GM18951 (cell line): ENCODE data around the gene B3GNT9.

Source experiments
- POLR2A ChIP-seq: IDR thresholded peaks from 4 replicates; pipeline ENCODE4 v1.6.1; 2011; ENCODE audit warnings: mild to moderate bottlenecking; ENCODE audit not compliant: insufficient read length, insufficient read depth; ENCODE audit errors: extremely low read depth
- in situ Hi-C: fragments of 300-500 bp; cut with MboI; formaldehyde crosslinking; loops from one replicate; pipeline ENCODE4 v1.12.0; 2022; ENCODE audit warnings: low sequenced_read_pairs, mixed read lengths, inconsistent platforms; ENCODE audit not compliant: unreplicated experiment

B3GNT9 gene

GRCh38 chr16:67191411-67191994 is 40.7 kb upstream of the B3GNT9 start:
- no peak for TF ChIP-seq POLR2A
- in situ Hi-C loops, result no loop called here

- TF ChIP-seq POLR2A, result no peak
- in situ Hi-C loops, result no loop called here
Observed at GRCh38 chr16:67190448-67191399, 39.9 kb upstream of the B3GNT9 start.

- TF ChIP-seq POLR2A, result no peak
- in situ Hi-C loops, result no loop called here
Observed at GRCh38 chr16:67190041-67190440, 39.2 kb upstream of the B3GNT9 start, which contains the start of gene EXOC3L1. Gene EXOC3L1, minus strand, starts transcription at chr16:67190136. Its CDS starts 460 bp downstream, at chr16:67189676.

GRCh38 chr16:67188798-67189197 is 38.0 kb upstream of the B3GNT9 start:
- TF ChIP-seq POLR2A, result no peak
- in situ Hi-C loops, result no loop called here

GRCh38 chr16:67188323-67188722 is 37.5 kb upstream of the B3GNT9 start:
- in situ Hi-C loops, result no loop called here
- TF ChIP-seq POLR2A, result no peak

GRCh38 chr16:67187175-67187890 is 36.5 kb upstream of the B3GNT9 start:
- TF ChIP-seq POLR2A, result no peak
- in situ Hi-C loops, result no loop called here

- in situ Hi-C loops, result no loop called here
- no peak for TF ChIP-seq POLR2A
Observed at GRCh38 chr16:67186550-67186950, 35.8 kb upstream of the B3GNT9 start.

GRCh38 chr16:67185651-67186134 is 34.9 kb upstream of the B3GNT9 start:
- no peak for TF ChIP-seq POLR2A
- in situ Hi-C loops, result no loop called here

- in situ Hi-C loops, result no loop called here
- no peak for TF ChIP-seq POLR2A
Observed at GRCh38 chr16:67184995-67185650, 34.3 kb upstream of the B3GNT9 start.

- TF ChIP-seq POLR2A, result no peak
Observed at GRCh38 chr16:67184453-67184994, 33.7 kb upstream of the B3GNT9 start.

GRCh38 chr16:67183627-67184452 is 33.0 kb upstream of the B3GNT9 start, which contains the start of gene MATCAP1:
Gene MATCAP1, minus strand, starts transcription at chr16:67183963. Its CDS starts 3,353 bp downstream, at chr16:67180610.
- in situ Hi-C loops, result no loop called here
- peak; percentile 61 for TF ChIP-seq POLR2A

More at GRCh38 chr16:67184453-67184994, 33.7 kb upstream of the B3GNT9 start:
- in situ Hi-C loops, result no loop called here

- in situ Hi-C loops, result no loop called here
Observed at GRCh38 chr16:67183284-67183626, 32.5 kb upstream of the B3GNT9 start.

More at GRCh38 chr16:67183284-67183626, 32.5 kb upstream of the B3GNT9 start:
- TF ChIP-seq POLR2A, result peak; percentile 28
